Adrenal gland (tissue), 12 donors: ENCODE measurements around the gene FHIT. TPM values are rescaled to one million over a fixed set of nuclear protein-coding genes. Genes with fewer than 3 reads are reported as not detected.

Experiments
- DNase-seq, 7 donors: peaks; one replicate each; pipeline ENCODE4 v3.0.0-alpha.2; 2019 to 2020
- H3K27ac ChIP-seq, 5 donors: fragments of 200-600 bp; sonication (generic) in 4 of 5; 1 replicate in 3 of 5; 2 replicates in 2 of 5; pipeline versions ENCODE4 v1.5.1 to v1.8.0; 2016 to 2020; ENCODE audit warnings: mild to moderate bottlenecking in 1 of 5
- H3K27me3 ChIP-seq: fragments of 200-600 bp; 2 replicates; pipeline ENCODE4 v1.8.0; 2021
- H3K36me3 ChIP-seq, 2 donors: fragments of 200-600 bp; replicated peaks in 1 of 2; 1 replicate in 1 of 2; 2 replicates in 1 of 2; pipeline versions ENCODE4 v1.5.1 to v1.8.0; 2018 to 2022
- H3K4me1 ChIP-seq, 2 donors: fragments of 200-600 bp; replicated peaks in 1 of 2; 1 replicate in 1 of 2; 2 replicates in 1 of 2; pipeline versions ENCODE4 v1.5.1 to v1.8.0; 2018 to 2021
- H3K4me3 ChIP-seq, 4 donors: fragments of 200-600 bp; sonication (generic) in 3 of 4; one replicate each; pipeline ENCODE4 v1.5.1; 2016 to 2018
- H3K9me3 ChIP-seq, 3 donors: fragments of 200-600 bp; sonication (generic) in 1 of 3; replicated peaks in 1 of 3; 1 replicate in 2 of 3; 2 replicates in 1 of 3; pipeline versions ENCODE4 v1.5.1 to v1.8.0; 2016 to 2021
- CTCF ChIP-seq, 6 experiments: fragments of 450-650 bp in 4 of 6; fragments of 200-600 bp in 2 of 6; sonication (generic) in 1 of 6; IDR thresholded peaks; 1 replicate in 5 of 6; 2 replicates in 1 of 6; pipeline versions ENCODE4 v1.5.1 to v1.8.0; 2016 to 2021; ENCODE audit warnings: antibody characterized with exemption in 6 of 6, mild to moderate bottlenecking in 2 of 6, moderate library complexity in 1 of 6
- POLR2A ChIP-seq, 2 donors: fragments of 450-650 bp; IDR thresholded peaks; one replicate each; pipeline ENCODE4 v1.6.1; 2017; ENCODE audit warnings: antibody characterized with exemption in 2 of 2, mild to moderate bottlenecking in 2 of 2, moderate library complexity in 1 of 2
- WGBS, 4 donors: extraction: QIAGEN DNeasy Blood & Tissue Kit in 2 of 4; methylation state at CpG; one replicate each; pipeline versions ENCODE4 v1.1.5 to v1.1.7; 2013 to 2017; 5-methylcytosine and 5-hydroxymethylcytosine counted together
- intact Hi-C, 2 donors: fragments of 100-400 bp; cut with DNase I; formaldehyde crosslinking; loops; one replicate each; pipeline versions ENCODE4 v1.14.1 to v1.15.0; 2022 to 2023
- polyA plus RNA-seq, 3 donors: library from polyadenylated mRNA; stranded (reverse); fragments of 200-250 nt in 2 of 3; fragments of 350-450 nt in 1 of 3; fragmentation: Illumina TruSeq in 1 of 3; extraction: RNeasy Lipid Tissue Mini Kit (QIAGEN cat#74804) in 1 of 3; gene quantifications; one replicate each; pipeline ENCODE4 v1.2.3, GENCODE V29; 2013 to 2014
- total RNA-seq, 9 donors: library from RNA; depleted of rRNA in 4 of 9; stranded (reverse); fragments of >200 nt in 4 of 9; fragments of 120-200 nt in 1 of 9; fragmentation: NEBNext Ultra II Directional in 1 of 9; extraction: Animal tissue kit (Norgen Biotek cat#: 25700) in 1 of 9; gene quantifications; one replicate each; pipeline versions ENCODE4 v1.1.0 to v1.2.4, GENCODE V29; 2013 to 2023
- donor health status: healthy with polysubstance abuse.
- donor health status: Bipolar disorder and iron deficiency.
- donor health status: DM: yes; HTN: yes; CAD: no.
- donor health status: DM: no; HTN: no; CAD: no.
- donor health status: DM: no; HTN: no; CAD: no.
- donor health status: DM: yes; HTN: yes; CAD: no.

FHIT gene
- total and polyA plus RNA-seq, 12 donors = 14.1 to 43.9 (median 28.8) TPM

GRCh38 chr3:61043156-61043555, 208.1 kb downstream of the FHIT start:
- 89 to 95% (median 94%) methylated on average over 9 to 10 of the region's 10 CpGs for WGBS, 4 donors
- Histone ChIP-seq H3K36me3 (no peaks in the 10 kb centered on the region), H3K27me3 (no peaks in the 10 kb centered on the region), H3K27ac (no peak overlapping the region), H3K4me3 (no peak overlapping the region), H3K9me3 (no peaks in the 10 kb centered on the region), H3K4me1 (no peaks in the 10 kb centered on the region)
- intact Hi-C loops = no loop called here
- TF ChIP-seq CTCF (IDR thresholded peaks at IDR 0.05) = no peak
- DNase-seq = no peak

GRCh38 chr3:61040618-61041017, 210.6 kb downstream of the FHIT start:
- Histone ChIP-seq H3K9me3 (no peaks in the 10 kb centered on the region), H3K4me1 (no peaks in the 10 kb centered on the region), H3K27ac (no peak overlapping the region), H3K4me3 (no peak overlapping the region), H3K36me3 (no peaks in the 10 kb centered on the region), H3K27me3 (no peaks in the 10 kb centered on the region)
- TF ChIP-seq CTCF (IDR thresholded peaks at IDR 0.05) (no peak), POLR2A (IDR thresholded peaks at IDR 0.05) (no peak)
- 89 to 95% (median 90%) methylated on average over 2 of the region's 2 CpGs for WGBS, 4 donors
- no peak for DNase-seq
- intact Hi-C loops = no loop called here

- no peak overlapping the region for H3K27ac ChIP-seq
- H3K36me3 ChIP-seq = no peaks in the 10 kb centered on the region
- TF ChIP-seq POLR2A (IDR thresholded peaks at IDR 0.05) = no peak
- no peak for TF ChIP-seq CTCF (IDR thresholded peaks at IDR 0.05)
- DNase-seq = no peak
- H3K27me3 ChIP-seq = no peaks in the 10 kb centered on the region
- no peaks in the 10 kb centered on the region for H3K9me3 ChIP-seq
- H3K4me3 ChIP-seq = no peak overlapping the region
- intact Hi-C loops = no loop called here
- H3K4me1 ChIP-seq = peaks cover 0 to 4% of the 10 kb centered on the region in 2 donors
- 92 to 97% (median 96%) methylated on average over 1 of the region's 1 CpG for WGBS, 4 donors
These were observed 215.7 kb downstream of the FHIT start for GRCh38 chr3:61035573-61035972.

- 88 to 93% (median 91%) methylated on average over 5 of the region's 5 CpGs for WGBS, 4 donors
- Histone ChIP-seq H3K27me3 (no peaks in the 10 kb centered on the region), H3K36me3 (no peaks in the 10 kb centered on the region), H3K4me1 (peaks cover 0 to 6% of the 10 kb centered on the region in 2 donors), H3K4me3 (no peak overlapping the region), H3K27ac (no peak overlapping the region), H3K9me3 (no peaks in the 10 kb centered on the region)
- no peak for TF ChIP-seq CTCF (IDR thresholded peaks at IDR 0.05)
- TF ChIP-seq POLR2A (IDR thresholded peaks at IDR 0.05) = no peak
- no peak for DNase-seq
- intact Hi-C loops = no loop called here
These were observed 218.3 kb downstream of the FHIT start for GRCh38 chr3:61032991-61033390.
